Ovary (tissue), 9 donors: ENCODE data around the gene C16orf82. TPM values are rescaled to one million over a fixed set of nuclear protein-coding genes. Genes with fewer than 3 reads are reported as not detected.

ENCODE experiments used
- DNase-seq, 5 donors: peaks; one replicate each; pipeline ENCODE4 v3.0.0-alpha.2; 2019 to 2020
- H3K27ac ChIP-seq, 2 donors: fragments of 200-600 bp; one replicate each; pipeline versions ENCODE4 v1.5.1 to v1.8.0; 2019 to 2022
- H3K27me3 ChIP-seq: fragments of 200-600 bp; one replicate; pipeline ENCODE4 v1.8.0; 2022
- H3K36me3 ChIP-seq: fragments of 200-600 bp; sonication (generic); one replicate; pipeline ENCODE4 v1.5.1; 2019
- H3K4me1 ChIP-seq: one replicate; pipeline ENCODE4 v1.8.1; 2013; ENCODE audit warnings: mild to moderate bottlenecking, moderate library complexity; ENCODE audit not compliant: insufficient read depth
- H3K4me3 ChIP-seq: fragments of 200-600 bp; sonication (generic); one replicate; pipeline ENCODE4 v1.5.1; 2017
- H3K9me3 ChIP-seq, 2 donors: fragments of 200-600 bp in 1 of 2; sonication (generic) in 1 of 2; one replicate each; pipeline versions ENCODE4 v1.5.1 to v1.8.1; 2013 to 2019; ENCODE audit warnings: mild to moderate bottlenecking in 1 of 2, moderate library complexity in 1 of 2
- EP300 ChIP-seq: sonication (generic); formaldehyde crosslinking; IDR thresholded peaks from one replicate; pipeline ENCODE4 v1.6.1; 2017; ENCODE audit warnings: antibody characterized with exemption
- POLR2A ChIP-seq: fragments of 450-650 bp; IDR thresholded peaks from one replicate; pipeline ENCODE4 v1.6.1; 2017; ENCODE audit warnings: antibody characterized with exemption, mild to moderate bottlenecking, moderate library complexity
- WGBS, 3 donors: extraction: QIAGEN DNeasy Blood & Tissue Kit in 1 of 3; methylation state at CpG; one replicate each; pipeline versions ENCODE4 v1.1.5 to v1.1.7; 2013 to 2017; 5-methylcytosine and 5-hydroxymethylcytosine counted together
- intact Hi-C, 4 donors: fragments of 100-400 bp; cut with DNase I; formaldehyde crosslinking; loops; one replicate each; pipeline versions ENCODE4 v1.11.0 to v1.15.1; 2022 to 2023
- polyA plus RNA-seq, 2 donors: library from polyadenylated mRNA; stranded (reverse); fragments of 200-250 nt in 1 of 2; fragments of 350-450 nt in 1 of 2; fragmentation: Illumina TruSeq in 1 of 2; extraction: RNeasy Lipid Tissue Mini Kit (QIAGEN cat#74804) in 1 of 2; gene quantifications; one replicate each; pipeline ENCODE4 v1.2.3, GENCODE V29; 2013 to 2014
- total RNA-seq, 7 donors: library from RNA; depleted of rRNA in 2 of 7; stranded (reverse); fragments of >200 nt in 2 of 7; fragmentation: NEBNext Ultra II Directional in 3 of 7; extraction: Animal tissue kit (Norgen Biotek cat#: 25700) in 3 of 7; gene quantifications; one replicate each; pipeline versions ENCODE4 v1.1.0 to v1.2.4, GENCODE V29; 2016 to 2023
- TF ChIP-seq, protein P1 (sequence below), 3 donors: fragments of 450-650 bp in 2 of 3; fragments of 200-600 bp in 1 of 3; IDR thresholded peaks; one replicate each; pipeline versions ENCODE4 v1.5.1 to v1.8.0; 2016 to 2022; ENCODE audit warnings: antibody characterized with exemption in 3 of 3, mild to moderate bottlenecking in 1 of 3
- donor health status: DM: no; HTN: no; CAD: no; lungs with moderate emphysema.
- donor health status: DM: no; HTN: no; CAD: no.
- donor health status: Bipolar disorder and iron deficiency.
- donor health status: DM: yes; HTN: yes; CAD: no.
- donor health status: DM: no; HTN: no; CAD: no.
- donor health status: DM: yes; HTN: yes; CAD: no.

C16orf82 gene
- total and polyA plus RNA-seq, 9 donors, result 0.12 TPM; not detected in 8

DNA sequence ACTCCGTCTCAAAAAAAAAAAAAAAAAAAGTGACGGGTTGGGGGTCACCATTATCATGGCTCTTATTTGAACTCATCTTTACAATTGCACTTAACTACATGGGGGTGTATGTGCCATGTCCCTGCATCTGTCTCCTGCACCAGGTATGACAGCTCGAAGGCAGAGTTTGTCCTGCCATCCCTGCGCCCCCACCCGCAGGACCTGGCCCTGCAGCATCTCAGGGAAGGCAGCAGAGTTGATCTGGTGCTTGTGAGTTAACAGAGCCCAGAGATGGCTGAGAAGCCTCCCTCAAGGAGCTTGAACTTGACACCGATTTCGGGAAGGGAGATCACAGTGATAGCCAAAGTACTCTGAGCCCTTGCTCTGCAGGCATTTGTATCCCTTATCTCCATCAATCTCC is 44.8 kb downstream of the C16orf82 start:
- H3K36me3 ChIP-seq, result no peaks in the 10 kb centered on the region
- intact Hi-C loops, result no loop called here
- 60 to 75% (median 68%) methylated on average over 7 of the region's 7 CpGs for WGBS, 3 donors

DNA sequence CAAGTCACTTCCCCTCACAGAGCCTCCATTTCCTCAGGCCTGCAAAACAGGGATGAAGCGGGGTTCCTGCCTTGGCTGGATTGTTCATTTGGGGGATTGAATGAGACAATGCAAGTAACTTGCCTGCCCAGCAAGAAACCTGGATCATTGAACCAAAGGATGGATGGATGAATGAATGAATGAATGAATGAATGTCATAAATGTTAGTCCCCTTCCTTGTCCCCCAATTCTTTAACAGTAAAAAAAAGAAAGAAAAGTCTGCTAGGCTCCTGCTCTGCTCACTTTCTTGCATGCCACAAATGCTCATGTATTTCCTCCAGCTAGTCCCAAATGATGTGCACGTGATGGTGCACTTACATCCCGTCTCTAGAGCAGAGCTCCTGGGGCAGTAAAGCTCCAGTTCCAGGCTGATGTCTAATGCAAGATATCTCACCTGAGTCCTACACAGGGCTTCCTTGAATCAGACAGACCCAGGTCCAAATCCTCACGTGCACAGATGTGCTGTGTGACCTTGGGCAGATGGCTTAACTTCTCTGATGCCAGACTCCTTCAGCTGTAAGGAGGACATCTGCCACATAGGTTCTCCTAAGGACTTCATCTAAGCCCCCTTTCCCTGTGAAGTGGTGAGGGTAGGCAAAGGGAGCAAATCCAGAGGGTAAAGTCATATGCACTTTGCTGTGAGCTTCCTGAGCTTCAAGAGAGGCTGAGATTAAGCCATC is 45.5 kb downstream of the C16orf82 start:
- 50 to 61% (median 55%) methylated on average over 4 of the region's 4 CpGs for WGBS, 3 donors
- Histone ChIP-seq H3K4me3 (no peak overlapping the region), H3K36me3 (no peaks in the 10 kb centered on the region), H3K27me3 (no peaks in the 10 kb centered on the region), H3K27ac (no peak overlapping the region), H3K9me3 (no peaks in the 10 kb centered on the region), H3K4me1 (no peaks in the 10 kb centered on the region)
- TF ChIP-seq, protein P1, sequence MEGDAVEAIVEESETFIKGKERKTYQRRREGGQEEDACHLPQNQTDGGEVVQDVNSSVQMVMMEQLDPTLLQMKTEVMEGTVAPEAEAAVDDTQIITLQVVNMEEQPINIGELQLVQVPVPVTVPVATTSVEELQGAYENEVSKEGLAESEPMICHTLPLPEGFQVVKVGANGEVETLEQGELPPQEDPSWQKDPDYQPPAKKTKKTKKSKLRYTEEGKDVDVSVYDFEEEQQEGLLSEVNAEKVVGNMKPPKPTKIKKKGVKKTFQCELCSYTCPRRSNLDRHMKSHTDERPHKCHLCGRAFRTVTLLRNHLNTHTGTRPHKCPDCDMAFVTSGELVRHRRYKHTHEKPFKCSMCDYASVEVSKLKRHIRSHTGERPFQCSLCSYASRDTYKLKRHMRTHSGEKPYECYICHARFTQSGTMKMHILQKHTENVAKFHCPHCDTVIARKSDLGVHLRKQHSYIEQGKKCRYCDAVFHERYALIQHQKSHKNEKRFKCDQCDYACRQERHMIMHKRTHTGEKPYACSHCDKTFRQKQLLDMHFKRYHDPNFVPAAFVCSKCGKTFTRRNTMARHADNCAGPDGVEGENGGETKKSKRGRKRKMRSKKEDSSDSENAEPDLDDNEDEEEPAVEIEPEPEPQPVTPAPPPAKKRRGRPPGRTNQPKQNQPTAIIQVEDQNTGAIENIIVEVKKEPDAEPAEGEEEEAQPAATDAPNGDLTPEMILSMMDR (IDR thresholded peaks at IDR 0.05), result no peak
- no peak for TF ChIP-seq EP300
- no peak for DNase-seq
- intact Hi-C loops, result no loop called here

More for the DNA sequence above, 44.8 kb downstream of the C16orf82 start:
- Histone ChIP-seq H3K4me3 (no peak overlapping the region), H3K9me3 (no peaks in the 10 kb centered on the region), H3K27ac (no peak overlapping the region), H3K4me1 (no peaks in the 10 kb centered on the region), H3K27me3 (no peaks in the 10 kb centered on the region)
- DNase-seq, result no peak
- TF ChIP-seq EP300 (no peak), POLR2A (no peak)
- TF ChIP-seq, protein P1 (IDR thresholded peaks at IDR 0.05), result no peak

GRCh38 chr16:27113341-27113841 is 46.7 kb downstream of the C16orf82 start:
- DNase-seq, result no peak
- Histone ChIP-seq H3K27ac (no peak overlapping the region), H3K36me3 (no peaks in the 10 kb centered on the region), H3K9me3 (no peaks in the 10 kb centered on the region), H3K4me1 (no peaks in the 10 kb centered on the region), H3K27me3 (no peaks in the 10 kb centered on the region), H3K4me3 (no peak overlapping the region)
- TF ChIP-seq, protein P1 (IDR thresholded peaks at IDR 0.05), result no peak
- TF ChIP-seq POLR2A (no peak), EP300 (no peak)
- intact Hi-C loops, result no loop called here
- WGBS, 3 donors, result 37 to 56% (median 39%) methylated on average over 8 of the region's 8 CpGs

GRCh38 chr16:27114006-27114405 is 47.3 kb downstream of the C16orf82 start:
- intact Hi-C loops, result no loop called here
- no peaks in the 10 kb centered on the region for H3K4me1 ChIP-seq
- no peak overlapping the region for H3K4me3 ChIP-seq
- H3K27ac ChIP-seq, result no peak overlapping the region
- TF ChIP-seq, protein P1 (IDR thresholded peaks at IDR 0.05), result no peak
- TF ChIP-seq POLR2A, result no peak
- TF ChIP-seq EP300, result no peak
- DNase-seq, result no peak
- no peaks in the 10 kb centered on the region for H3K27me3 ChIP-seq
- no peaks in the 10 kb centered on the region for H3K36me3 ChIP-seq
- no peaks in the 10 kb centered on the region for H3K9me3 ChIP-seq
- 57 to 61% (median 59%) methylated on average over 2 of the region's 2 CpGs for WGBS, 3 donors
